B cell (primary cell): Measurements from ENCODE around the gene NTM. TPM values are rescaled to one million over a fixed set of nuclear protein-coding genes. Genes with fewer than 3 reads are reported as not detected.

Experiments
- ATAC-seq: fragments of 200-7000 bp; cut with Tn5 transposase; one replicate; pipeline ENCODE4 v1.10.0; 2021; ENCODE audit warnings: low read depth, mild to moderate bottlenecking, moderate number of reproducible peaks, moderate library complexity
- CTCF ChIA-PET: fragments of 350-600 bp; sonication (Branson Sonifier 250); formaldehyde crosslinking; loops from one replicate; lab custom pipeline; 2021; ENCODE audit warnings: antibody characterized with exemption, inconsistent platforms; lab: Charles Lee
- POLR2A ChIA-PET: fragments of 350-600 bp; sonication (Branson Sonifier 250); formaldehyde crosslinking; loops from one replicate; lab custom pipeline; 2021; ENCODE audit warnings: antibody characterized with exemption; lab: Charles Lee
- DNase-seq: peaks from one replicate; pipeline ENCODE4 v3.0.0; 2013
- H2AFZ ChIP-seq: 2 replicates; pipeline ENCODE4 v1.6.1; 2012; ENCODE audit warnings: mild to moderate bottlenecking, low read depth, low read length; ENCODE audit not compliant: insufficient read depth, poor library complexity, severe bottlenecking
- H3K27ac ChIP-seq, 2 donors: 1 replicate in 1 of 2; 2 replicates in 1 of 2; pipeline ENCODE4 v1.5.1; 2012 to 2013; ENCODE audit warnings: low read length in 2 of 2, mild to moderate bottlenecking in 2 of 2, moderate library complexity in 1 of 2
- H3K27me3 ChIP-seq, 4 experiments: fragments of 200-600 bp in 1 of 4; sonication (generic) in 1 of 4; replicated peaks in 1 of 4; 1 replicate in 2 of 4; 2 replicates in 2 of 4; pipeline versions ENCODE4 v1.6.1 to v1.7.0; 2013 to 2016; ENCODE audit warnings: low read length in 3 of 4, mild to moderate bottlenecking in 2 of 4, mixed read lengths in 1 of 4, moderate library complexity in 1 of 4; ENCODE audit not compliant: insufficient read depth in 4 of 4, control insufficient read depth in 3 of 4; ENCODE audit errors: control extremely low read depth in 1 of 4
- H3K36me3 ChIP-seq, 2 experiments: replicated peaks in 1 of 2; 1 replicate in 1 of 2; 2 replicates in 1 of 2; pipeline versions ENCODE4 v1.6.1 to v1.7.1; 2013; ENCODE audit warnings: low read length in 1 of 2; ENCODE audit not compliant: insufficient read depth in 2 of 2, control insufficient read depth in 1 of 2; ENCODE audit errors: control extremely low read depth in 1 of 2, extremely low read depth in 1 of 2
- H3K4me1 ChIP-seq, 2 donors: fragments of 200-600 bp in 1 of 2; sonication (generic) in 1 of 2; 1 replicate in 1 of 2; 2 replicates in 1 of 2; pipeline versions ENCODE4 v1.5.1 to v1.6.1; 2013 to 2017; ENCODE audit warnings: low read length in 2 of 2; ENCODE audit not compliant: control insufficient read depth in 2 of 2, insufficient read depth in 2 of 2
- H3K4me2 ChIP-seq: replicated peaks from 2 replicates; pipeline ENCODE3; 2012; ENCODE audit warnings: mild to moderate bottlenecking, low read depth, low read length; ENCODE audit not compliant: poor library complexity, severe bottlenecking
- H3K4me3 ChIP-seq, 5 experiments: fragments of 200-600 bp in 1 of 5; sonication (generic) in 1 of 5; 1 replicate in 3 of 5; 2 replicates in 2 of 5; pipeline versions ENCODE4 v1.5.1 to v1.7.0; 2011 to 2016; ENCODE audit warnings: low read length in 4 of 5, mild to moderate bottlenecking in 4 of 5, low read depth in 2 of 5, control low read depth in 1 of 5, moderate library complexity in 1 of 5; ENCODE audit not compliant: insufficient read depth in 1 of 5; ENCODE audit errors: control extremely low read depth in 1 of 5, extremely low read depth in 1 of 5
- H3K79me2 ChIP-seq: fragments of 200-600 bp; sonication (generic); one replicate; pipeline ENCODE4 v1.6.0; 2016; ENCODE audit warnings: low read length; ENCODE audit not compliant: control insufficient read depth, insufficient read depth
- H3K9ac ChIP-seq: fragments of 200-600 bp; sonication (generic); 2 replicates; pipeline ENCODE4 v1.6.1; 2017; ENCODE audit warnings: mild to moderate bottlenecking, low read length, moderate library complexity
- H3K9me3 ChIP-seq, 3 donors: one replicate each; pipeline versions ENCODE4 v1.6.1 to v1.7.1; 2013; ENCODE audit warnings: low read length in 2 of 3; ENCODE audit not compliant: control insufficient read depth in 2 of 3, insufficient read depth in 1 of 3; ENCODE audit errors: control extremely low read depth in 1 of 3
- H4K20me1 ChIP-seq: 2 replicates; pipeline ENCODE4 v1.6.0; 2012; ENCODE audit warnings: mild to moderate bottlenecking, low read length; ENCODE audit not compliant: insufficient read depth, control insufficient read depth, poor library complexity, severe bottlenecking
- H3K27ac Mint-ChIP-seq: one replicate; pipeline ENCODE4 v1.8.0; 2021; ENCODE audit warnings: mixed read lengths
- H3K27me3 Mint-ChIP-seq: one replicate; pipeline ENCODE4 v1.8.0; 2021; ENCODE audit warnings: mixed read lengths
- H3K4me1 Mint-ChIP-seq: one replicate; pipeline ENCODE4 v1.8.0; 2021; ENCODE audit warnings: mixed read lengths
- H3K4me3 Mint-ChIP-seq: one replicate; pipeline ENCODE4 v1.8.0; 2021; ENCODE audit warnings: mixed read lengths
- H3K9me3 Mint-ChIP-seq: one replicate; pipeline ENCODE4 v1.8.0; 2022; ENCODE audit warnings: mixed read lengths; ENCODE audit not compliant: insufficient read depth
- CTCF ChIP-seq: fragments of 200-600 bp; IDR thresholded peaks from one replicate; pipeline ENCODE4 v1.8.0; 2022; ENCODE audit warnings: antibody characterized with exemption, mild to moderate bottlenecking
- EZH2 ChIP-seq: IDR thresholded peaks from 2 replicates; pipeline ENCODE4 v1.6.1; 2012; ENCODE audit warnings: borderline replicate concordance, low read depth, mild to moderate bottlenecking, moderate library complexity, low read length; ENCODE audit not compliant: insufficient read depth, poor library complexity, severe bottlenecking
- WGBS: methylation state at CpG from one replicate; pipeline ENCODE4 v1.1.5; 2013; ENCODE audit warnings: missing lambda C conversion rate; ENCODE audit not compliant: insufficient coverage; 5-methylcytosine and 5-hydroxymethylcytosine counted together
- intact Hi-C: fragments of 100-400 bp; cut with micrococcal nuclease; formaldehyde crosslinking; loops from one replicate; pipeline ENCODE4 v1.10.0; 2022
- polyA plus RNA-seq: library from polyadenylated mRNA; depleted of rRNA; stranded (reverse); fragments of >200 nt; gene quantifications from 2 replicates; pipeline ENCODE4 v1.2.3, GENCODE V29; 2012
- total RNA-seq, 2 donors: library from RNA; stranded (reverse); fragments of 120-200 nt in 1 of 2; gene quantifications; 1 replicate in 1 of 2; 2 replicates in 1 of 2; pipeline versions ENCODE4 v1.2.3 to v1.2.4, GENCODE V29; 2013 to 2022

Gene NTM
- total and polyA plus RNA-seq, 2 donors (not counting 1 experiment from before 2014, with no cell fraction given), result not detected

GRCh38 chr11:132285631-132286030 lies 915.2 kb downstream of the NTM start:
- Histone ChIP-seq H3K4me3 (no peak overlapping the region), H3K36me3 (no peaks in the 10 kb centered on the region), H3K9me3 (no peaks in the 10 kb centered on the region), H4K20me1 (no peaks in the 10 kb centered on the region), H3K4me2 (no peak overlapping the region), H3K27me3 (no peaks in the 10 kb centered on the region), H3K9ac (no peak overlapping the region), H2AFZ (no peak overlapping the region), H3K4me1 (no peaks in the 10 kb centered on the region), H3K79me2 (no peaks in the 10 kb centered on the region), H3K27ac (no peak overlapping the region)
- Mint-ChIP-seq H3K4me1 (no peaks in the 10 kb centered on the region), H3K4me3 (no peak overlapping the region), H3K9me3 (no peaks in the 10 kb centered on the region), H3K27me3 (no peaks in the 10 kb centered on the region), H3K27ac (no peak overlapping the region)
- POLR2A ChIA-PET, result no interaction called here
- 93% methylated on average over 3 of the region's 4 CpGs for WGBS
- no peak for TF ChIP-seq CTCF
- intact Hi-C loops, result no loop called here
- DNase-seq, result no peak
- CTCF ChIA-PET, result no interaction called here
- no peak for ATAC-seq

GRCh38 chr11:132286106-132286505 lies 915.7 kb downstream of the NTM start:
- Mint-ChIP-seq H3K4me3 (no peak overlapping the region), H3K27me3 (no peaks in the 10 kb centered on the region), H3K27ac (no peak overlapping the region), H3K4me1 (no peaks in the 10 kb centered on the region), H3K9me3 (no peaks in the 10 kb centered on the region)
- intact Hi-C loops, result no loop called here
- H3K4me3 ChIP-seq, result no peak overlapping the region
- H3K9ac ChIP-seq, result no peak overlapping the region
- no peak for DNase-seq
- POLR2A ChIA-PET, result no interaction called here
- no peaks in the 10 kb centered on the region for H3K36me3 ChIP-seq
- CTCF ChIA-PET, result no interaction called here
- H3K27ac ChIP-seq, result no peak overlapping the region
- no peak for TF ChIP-seq CTCF
- TF ChIP-seq EZH2, result no peak
- no peak overlapping the region for H3K4me2 ChIP-seq
- no peak overlapping the region for H2AFZ ChIP-seq
- no peaks in the 10 kb centered on the region for H3K9me3 ChIP-seq
- no peaks in the 10 kb centered on the region for H3K27me3 ChIP-seq
- H4K20me1 ChIP-seq, result no peaks in the 10 kb centered on the region
- WGBS, result 85% methylated on average over 3 of the region's 3 CpGs
- no peak for ATAC-seq
- no peaks in the 10 kb centered on the region for H3K4me1 ChIP-seq
- no peaks in the 10 kb centered on the region for H3K79me2 ChIP-seq
